ENCODE results near the gene GIMAP6.
"Not testable (repeated sequence)": the region's sequence is repeated elsewhere in the genome, so short reads cannot be mapped to it uniquely, and the experiment has no call there.

Gene GIMAP6

DNA sequence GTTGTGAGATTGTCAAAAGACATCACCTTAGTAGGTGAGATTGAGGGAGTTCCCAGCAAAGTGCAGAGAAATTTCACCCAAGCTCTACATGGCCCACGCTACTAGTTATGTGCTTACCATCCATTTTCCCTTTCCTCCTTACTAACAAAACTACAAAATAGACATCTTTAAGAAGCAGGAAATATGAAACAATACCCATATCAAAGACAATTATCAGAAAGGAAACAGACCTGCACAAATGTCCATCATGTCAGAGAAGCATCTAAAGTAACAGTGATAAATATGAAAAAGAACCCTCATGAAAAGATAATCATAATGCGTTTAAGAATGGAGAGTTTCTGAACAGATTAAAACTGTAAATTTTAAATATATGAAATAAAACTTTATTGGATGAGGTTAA is 36.8 kb downstream of the GIMAP6 start:
- Histone ChIP-seq H3K4me1 (ENCODE audit: insufficient read depth, low read length) (no peaks in the 10 kb centered on the region), H3K4me3 (ENCODE audit: low read length) (no peak overlapping the region), H3K9me3 (ENCODE audit: low read length) (no peaks in the 10 kb centered on the region), H3K27me3 (ENCODE audit: insufficient read depth, low read length) (no peaks in the 10 kb centered on the region), H2AFZ (ENCODE audit: low read depth, low read length) (no peak overlapping the region), H3K36me3 (ENCODE audit: insufficient read depth, low read length) (no peaks in the 10 kb centered on the region)

DNA sequence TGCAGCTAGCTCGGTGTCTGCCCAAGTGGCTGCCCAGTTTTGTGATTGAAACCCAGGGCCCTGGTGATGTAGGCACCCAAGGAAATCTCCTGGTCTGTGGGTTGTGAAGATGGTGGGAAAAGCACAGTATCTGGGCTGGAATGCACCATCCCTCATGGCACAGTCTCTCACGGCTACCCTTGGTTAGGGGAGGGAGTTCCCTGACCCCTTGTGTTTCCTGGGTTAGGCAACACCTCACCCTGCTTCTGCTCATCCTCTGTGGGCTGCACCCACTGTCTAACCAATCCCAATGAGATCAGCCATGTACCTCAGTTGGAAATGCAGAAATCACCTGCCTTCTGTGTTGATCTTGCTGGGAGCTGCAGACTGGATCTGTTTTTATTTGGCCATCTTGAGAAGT is 37.4 kb downstream of the GIMAP6 start:
- no peak overlapping the region for H3K4me3 ChIP-seq (ENCODE audit: low read length)
- no peaks in the 10 kb centered on the region for H3K36me3 ChIP-seq (ENCODE audit: insufficient read depth, low read length)
- H2AFZ ChIP-seq (ENCODE audit: low read depth, low read length), result no peak overlapping the region
- H3K9me3 ChIP-seq (ENCODE audit: low read length), result no peaks in the 10 kb centered on the region
- no peaks in the 10 kb centered on the region for H3K4me1 ChIP-seq (ENCODE audit: insufficient read depth, low read length)
- H3K27me3 ChIP-seq (ENCODE audit: insufficient read depth, low read length), result no peaks in the 10 kb centered on the region

DNA sequence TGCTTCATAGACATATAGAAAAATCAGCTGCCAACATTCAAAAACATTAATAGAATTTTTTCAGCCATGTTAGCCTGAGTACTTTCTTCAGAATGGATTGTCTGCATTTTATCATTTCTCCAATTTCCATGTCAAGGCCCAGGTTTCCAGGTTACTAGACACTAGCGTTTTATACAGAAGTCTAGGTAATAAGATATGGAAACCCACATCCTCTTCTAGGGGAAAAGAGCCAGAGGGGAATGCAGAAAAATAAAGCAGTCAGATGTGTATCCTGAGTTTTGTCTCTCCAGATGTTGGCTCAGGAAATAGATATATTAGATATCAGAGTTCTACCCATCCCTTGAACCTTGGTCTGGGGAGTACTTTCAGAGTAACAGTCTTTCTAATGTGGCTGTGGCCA is 44.6 kb downstream of the GIMAP6 start:
- H3K4me1 ChIP-seq (ENCODE audit: insufficient read depth, low read length), result no peaks in the 10 kb centered on the region
- H3K9me3 ChIP-seq (ENCODE audit: low read length), result no peaks in the 10 kb centered on the region
- no peaks in the 10 kb centered on the region for H3K27me3 ChIP-seq (ENCODE audit: insufficient read depth, low read length)
- no peak overlapping the region for H3K4me3 ChIP-seq (ENCODE audit: low read length)
- no peaks in the 10 kb centered on the region for H3K36me3 ChIP-seq (ENCODE audit: insufficient read depth, low read length)
- no peak overlapping the region for H2AFZ ChIP-seq (ENCODE audit: low read depth, low read length)

DNA sequence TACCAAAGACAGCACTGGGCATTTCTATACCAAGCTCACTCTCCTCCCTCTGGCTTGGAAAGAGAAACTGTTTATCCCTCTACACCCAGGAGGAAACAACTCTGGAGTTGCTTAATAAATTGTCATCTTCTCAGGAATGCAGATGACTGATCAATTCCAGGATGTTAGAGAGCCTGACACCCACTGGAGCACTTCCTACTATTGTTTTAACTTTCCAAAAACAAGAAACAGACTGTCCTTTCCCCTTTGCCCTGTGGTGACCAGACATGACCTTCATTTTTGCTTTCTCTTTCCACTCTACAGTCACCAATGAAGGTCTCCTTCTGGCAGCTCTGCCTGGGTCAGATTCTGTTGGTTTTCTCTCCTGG is 45.4 kb downstream of the GIMAP6 start:
- H3K36me3 ChIP-seq (ENCODE audit: insufficient read depth, low read length), result no peaks in the 10 kb centered on the region
- no peaks in the 10 kb centered on the region for H3K9me3 ChIP-seq (ENCODE audit: low read length)
- no peak overlapping the region for H2AFZ ChIP-seq (ENCODE audit: low read depth, low read length)
- no peaks in the 10 kb centered on the region for H3K27me3 ChIP-seq (ENCODE audit: insufficient read depth, low read length)
- H3K4me3 ChIP-seq (ENCODE audit: low read length), result no peak overlapping the region
- no peaks in the 10 kb centered on the region for H3K4me1 ChIP-seq (ENCODE audit: insufficient read depth, low read length)

DNA sequence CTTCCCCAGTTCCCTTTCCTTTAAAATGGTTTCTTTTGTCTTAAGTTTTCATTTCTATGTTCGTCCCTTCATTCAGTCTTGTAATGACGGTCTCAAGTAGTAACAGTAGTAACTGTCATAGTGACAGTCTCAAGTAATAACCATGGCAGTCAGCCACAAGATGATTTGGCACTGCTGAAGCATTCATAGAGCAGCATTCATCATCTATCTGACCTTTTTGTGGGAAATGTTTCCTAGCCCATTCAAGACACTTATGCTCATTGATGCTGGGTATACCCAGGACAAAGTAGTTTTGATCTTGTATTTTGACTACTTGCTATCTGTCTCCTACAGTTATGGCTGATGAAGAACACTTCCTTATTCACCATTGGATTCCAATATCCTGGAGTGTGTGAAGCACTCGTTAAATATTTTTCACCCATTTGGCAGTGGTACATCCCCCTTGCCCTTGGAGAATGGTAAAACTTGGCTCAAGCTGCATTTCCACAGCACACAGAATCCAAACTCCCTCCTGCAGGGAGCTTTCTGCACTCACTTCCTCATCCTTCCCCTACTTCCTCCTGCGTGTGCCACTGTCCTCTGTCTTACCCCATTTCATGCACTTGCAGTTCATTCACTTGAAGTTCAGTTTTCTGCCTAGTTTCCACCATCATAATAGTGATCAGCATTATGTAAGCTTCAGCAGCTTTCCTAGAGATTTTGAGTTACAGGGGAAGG is 46.0 kb downstream of the GIMAP6 start:
- Histone ChIP-seq H3K4me3 (ENCODE audit: low read length) (no peak overlapping the region), H3K4me1 (ENCODE audit: insufficient read depth, low read length) (no peaks in the 10 kb centered on the region), H3K27me3 (ENCODE audit: insufficient read depth, low read length) (no peaks in the 10 kb centered on the region), H2AFZ (ENCODE audit: low read depth, low read length) (no peak overlapping the region), H3K36me3 (ENCODE audit: insufficient read depth, low read length) (no peaks in the 10 kb centered on the region), H3K9me3 (ENCODE audit: low read length) (no peaks in the 10 kb centered on the region)

DNA sequence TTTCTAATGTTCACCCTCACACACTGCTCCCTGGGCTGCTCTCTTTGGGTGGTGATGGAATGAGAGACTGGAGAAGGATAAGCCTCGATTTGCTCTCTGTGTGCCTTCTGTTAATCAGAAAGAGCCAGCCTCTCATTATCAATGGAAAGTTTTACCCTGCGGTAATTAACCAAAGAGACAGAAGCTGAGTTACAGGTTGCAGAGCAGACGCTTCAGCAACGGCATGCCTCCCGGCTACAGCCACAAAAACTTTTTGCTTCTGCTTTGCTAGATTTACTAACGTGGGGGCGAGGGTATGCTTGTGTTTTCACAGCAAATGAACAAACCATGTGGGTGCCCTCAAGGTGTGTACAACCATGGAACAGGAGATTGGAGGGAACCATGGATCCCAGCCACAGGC is 47.0 kb downstream of the GIMAP6 start:
- Histone ChIP-seq H3K4me1 (ENCODE audit: insufficient read depth, low read length) (no peaks in the 10 kb centered on the region), H3K9me3 (ENCODE audit: low read length) (no peaks in the 10 kb centered on the region), H3K27me3 (ENCODE audit: insufficient read depth, low read length) (no peaks in the 10 kb centered on the region), H2AFZ (ENCODE audit: low read depth, low read length) (no peak overlapping the region), H3K36me3 (ENCODE audit: insufficient read depth, low read length) (no peaks in the 10 kb centered on the region), H3K4me3 (ENCODE audit: low read length) (no peak overlapping the region)

DNA sequence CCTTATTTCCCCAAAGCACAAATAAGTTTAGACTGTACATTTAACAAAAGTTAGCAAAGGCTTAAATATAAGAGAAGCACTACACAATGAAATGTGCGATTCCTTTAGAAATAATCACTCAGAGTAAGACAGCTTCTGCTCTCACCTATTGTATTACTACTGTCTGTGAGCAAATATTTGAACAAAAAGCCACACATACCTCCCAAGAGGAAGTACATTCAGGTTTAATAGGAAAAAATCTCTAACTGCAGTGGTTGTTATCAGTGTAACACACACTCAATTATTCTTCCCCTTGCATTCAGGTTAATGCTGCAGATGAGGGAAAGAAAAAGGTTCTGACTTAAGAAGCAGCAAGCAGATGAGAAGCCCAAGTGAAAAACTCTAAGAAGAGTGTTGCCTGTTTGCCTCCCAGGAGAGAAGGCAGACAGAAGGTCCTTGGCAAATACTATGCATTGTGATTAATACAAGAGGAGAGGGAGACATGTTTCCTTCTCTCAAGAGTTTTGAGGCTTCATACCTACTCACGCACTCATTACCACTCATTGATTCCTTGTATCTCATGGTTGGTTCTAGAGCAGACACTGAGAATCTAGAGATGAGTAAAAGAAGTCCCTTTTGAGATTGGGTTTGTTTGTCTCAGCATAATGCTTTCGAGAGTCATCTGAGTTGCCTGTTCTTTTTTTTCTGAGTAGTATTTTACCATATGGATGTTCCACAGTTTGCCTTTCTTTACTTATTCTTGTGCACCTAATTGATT is 51.4 kb downstream of the GIMAP6 start:
- H3K4me3 ChIP-seq (ENCODE audit: low read length), result no peak overlapping the region
- no peaks in the 10 kb centered on the region for H3K4me1 ChIP-seq (ENCODE audit: insufficient read depth, low read length)
- H3K36me3 ChIP-seq (ENCODE audit: insufficient read depth, low read length), result no peaks in the 10 kb centered on the region
- no peaks in the 10 kb centered on the region for H3K9me3 ChIP-seq (ENCODE audit: low read length)
- no peak overlapping the region for H2AFZ ChIP-seq (ENCODE audit: low read depth, low read length)
- H3K27me3 ChIP-seq (ENCODE audit: insufficient read depth, low read length), result no peaks in the 10 kb centered on the region

DNA sequence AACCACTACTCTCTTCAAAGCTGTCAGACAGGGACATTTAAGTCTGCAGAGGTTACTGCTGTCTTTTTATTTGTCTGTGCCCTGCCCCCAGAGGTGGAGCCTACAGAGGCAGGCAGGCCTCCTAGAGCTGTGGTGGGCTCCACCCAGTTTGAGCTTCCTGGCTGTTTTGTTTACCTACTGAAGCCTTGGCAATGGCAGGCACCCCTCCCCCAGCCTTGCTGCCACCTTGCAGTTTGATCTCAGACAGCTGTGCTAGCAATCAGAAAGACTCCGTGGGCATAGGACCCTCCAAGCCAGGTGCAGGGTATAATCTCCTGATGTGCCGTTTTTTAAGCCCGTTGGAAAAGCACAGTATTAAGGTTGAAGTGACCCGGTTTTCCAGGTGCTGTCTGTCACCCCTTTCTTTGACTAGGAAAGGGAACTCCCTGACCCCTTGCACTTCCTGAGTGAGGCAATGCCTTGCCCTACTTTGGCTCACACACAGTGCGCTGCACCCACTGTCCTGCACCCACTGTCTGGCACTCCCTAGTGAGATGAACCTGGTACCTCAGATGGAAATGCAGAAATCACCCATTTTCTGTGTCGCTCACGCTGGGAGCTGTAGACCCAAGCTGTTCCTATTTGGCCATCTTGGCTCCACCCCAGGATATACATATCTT is 52.1 kb downstream of the GIMAP6 start:
- not testable (repeated sequence) for H2AFZ ChIP-seq (ENCODE audit: low read depth, low read length); H3K27me3 ChIP-seq (ENCODE audit: insufficient read depth, low read length); H3K4me3 ChIP-seq (ENCODE audit: low read length); H3K36me3 ChIP-seq (ENCODE audit: insufficient read depth, low read length); H3K4me1 ChIP-seq (ENCODE audit: insufficient read depth, low read length); H3K9me3 ChIP-seq (ENCODE audit: low read length)
